Tibial nerve (tissue), 4 donors: ENCODE results near the gene SH3TC1.

ENCODE experiments used
- EP300 ChIP-seq, 2 donors: sonication (generic); formaldehyde crosslinking; IDR thresholded peaks; one replicate each; pipeline ENCODE4 v1.6.1; 2017; ENCODE audit warnings: antibody characterized with exemption in 2 of 2, mild to moderate bottlenecking in 1 of 2
- POLR2A ChIP-seq, 2 donors: fragments of 450-650 bp; IDR thresholded peaks; one replicate each; pipeline ENCODE4 v1.6.1; 2017; ENCODE audit warnings: antibody characterized with exemption in 2 of 2, mild to moderate bottlenecking in 2 of 2, moderate library complexity in 2 of 2
- TF ChIP-seq, protein P1 (sequence below), 5 experiments: fragments of 200-600 bp in 3 of 5; fragments of 450-650 bp in 2 of 5; sonication (generic) in 3 of 5; IDR thresholded peaks; one replicate each; pipeline ENCODE4 v1.5.1; 2016 to 2019; ENCODE audit warnings: antibody characterized with exemption in 5 of 5, mild to moderate bottlenecking in 3 of 5, moderate library complexity in 2 of 5

GRCh38 chr4:8262637-8263322 lies 63.7 kb downstream of the SH3TC1 start:
- TF ChIP-seq, protein P1, sequence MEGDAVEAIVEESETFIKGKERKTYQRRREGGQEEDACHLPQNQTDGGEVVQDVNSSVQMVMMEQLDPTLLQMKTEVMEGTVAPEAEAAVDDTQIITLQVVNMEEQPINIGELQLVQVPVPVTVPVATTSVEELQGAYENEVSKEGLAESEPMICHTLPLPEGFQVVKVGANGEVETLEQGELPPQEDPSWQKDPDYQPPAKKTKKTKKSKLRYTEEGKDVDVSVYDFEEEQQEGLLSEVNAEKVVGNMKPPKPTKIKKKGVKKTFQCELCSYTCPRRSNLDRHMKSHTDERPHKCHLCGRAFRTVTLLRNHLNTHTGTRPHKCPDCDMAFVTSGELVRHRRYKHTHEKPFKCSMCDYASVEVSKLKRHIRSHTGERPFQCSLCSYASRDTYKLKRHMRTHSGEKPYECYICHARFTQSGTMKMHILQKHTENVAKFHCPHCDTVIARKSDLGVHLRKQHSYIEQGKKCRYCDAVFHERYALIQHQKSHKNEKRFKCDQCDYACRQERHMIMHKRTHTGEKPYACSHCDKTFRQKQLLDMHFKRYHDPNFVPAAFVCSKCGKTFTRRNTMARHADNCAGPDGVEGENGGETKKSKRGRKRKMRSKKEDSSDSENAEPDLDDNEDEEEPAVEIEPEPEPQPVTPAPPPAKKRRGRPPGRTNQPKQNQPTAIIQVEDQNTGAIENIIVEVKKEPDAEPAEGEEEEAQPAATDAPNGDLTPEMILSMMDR (IDR thresholded peaks at IDR 0.05), result no peak
- no peak for TF ChIP-seq EP300 (IDR thresholded peaks at IDR 0.05)
- no peak for TF ChIP-seq POLR2A (IDR thresholded peaks at IDR 0.05)
